K562 (cell line): Measurements from ENCODE around the gene GABRR3.

Experiments
- CBX3 ChIP-seq, 2 experiments: IDR thresholded peaks; 1 replicate in 1 of 2; 2 replicates in 1 of 2; pipeline ENCODE4 v1.6.1; 2012; ENCODE audit warnings: inconsistent platforms in 2 of 2, low read length in 2 of 2, borderline replicate concordance in 1 of 2, control low read depth in 1 of 2
- JUNB ChIP-seq: fragments of 450-650 bp; formaldehyde crosslinking; conservative IDR thresholded peaks from 2 replicates; pipeline ENCODE4 v1.4.0; 2020; ENCODE audit warnings: mild to moderate bottlenecking
- MTA2 ChIP-seq: fragments of 450-650 bp; IDR thresholded peaks from 2 replicates; pipeline ENCODE4 v1.6.1; 2016; ENCODE audit warnings: low read depth
- POLR2A ChIP-seq: fragments of 450-650 bp; conservative IDR thresholded peaks from 2 replicates; pipeline ENCODE4 v1.6.1; 2016
- SP2 ChIP-seq: IDR thresholded peaks from 2 replicates; pipeline ENCODE4 v1.6.1; 2011; ENCODE audit warnings: mild to moderate bottlenecking, low read depth, low read length, moderate library complexity; ENCODE audit not compliant: poor library complexity, severe bottlenecking; ENCODE audit errors: extremely low read depth
- ZBTB8A ChIP-seq: fragments of 450-650 bp; IDR thresholded peaks from 2 replicates; pipeline ENCODE4 v1.6.1; 2018; ENCODE audit warnings: mild to moderate bottlenecking, moderate library complexity; ENCODE audit not compliant: partially characterized antibody
- ZC3H11A ChIP-seq: IDR thresholded peaks from 2 replicates; pipeline ENCODE4 v1.6.1; 2012; ENCODE audit warnings: low read depth, low read length, improper control_type of control experiment
- ZNF274 ChIP-seq: IDR thresholded peaks from 2 replicates; pipeline ENCODE4 v1.6.1; 2011; ENCODE audit warnings: low read depth, mild to moderate bottlenecking, low read length, moderate library complexity, borderline replicate concordance
- TF ChIP-seq, protein P1 (sequence below), 3 experiments: IDR thresholded peaks in 2 of 3; conservative IDR thresholded peaks in 1 of 3; 2 replicates each; pipeline ENCODE4 v1.5.1; 2011 to 2012; ENCODE audit warnings: low read length in 3 of 3, mild to moderate bottlenecking in 3 of 3, control low read depth in 2 of 3, improper control_type of control experiment in 1 of 3, inconsistent platforms in 1 of 3, low read depth in 1 of 3, mixed read lengths in 1 of 3, moderate library complexity in 1 of 3; ENCODE audit not compliant: insufficient read depth in 2 of 3

DNA sequence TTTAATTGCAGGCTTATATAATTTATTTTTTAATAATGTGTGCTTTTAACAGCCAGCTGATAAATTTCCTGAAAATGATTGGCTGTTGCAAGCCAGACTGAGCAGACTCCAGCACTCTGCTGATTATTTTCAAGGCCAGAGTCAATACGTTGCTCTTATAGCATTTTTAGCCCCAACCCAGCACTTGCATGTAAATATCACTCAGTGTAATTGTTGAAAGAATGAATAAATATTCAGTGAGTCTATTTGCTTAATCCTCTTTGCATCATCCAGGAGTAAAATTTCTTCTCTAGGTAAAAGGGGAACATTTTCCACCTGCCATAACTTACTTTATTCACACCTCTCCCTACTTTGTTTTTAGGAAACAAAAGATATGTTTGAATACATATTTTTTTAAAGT is 2.9 kb downstream of the GABRR3 start:
- TF ChIP-seq, protein P1, sequence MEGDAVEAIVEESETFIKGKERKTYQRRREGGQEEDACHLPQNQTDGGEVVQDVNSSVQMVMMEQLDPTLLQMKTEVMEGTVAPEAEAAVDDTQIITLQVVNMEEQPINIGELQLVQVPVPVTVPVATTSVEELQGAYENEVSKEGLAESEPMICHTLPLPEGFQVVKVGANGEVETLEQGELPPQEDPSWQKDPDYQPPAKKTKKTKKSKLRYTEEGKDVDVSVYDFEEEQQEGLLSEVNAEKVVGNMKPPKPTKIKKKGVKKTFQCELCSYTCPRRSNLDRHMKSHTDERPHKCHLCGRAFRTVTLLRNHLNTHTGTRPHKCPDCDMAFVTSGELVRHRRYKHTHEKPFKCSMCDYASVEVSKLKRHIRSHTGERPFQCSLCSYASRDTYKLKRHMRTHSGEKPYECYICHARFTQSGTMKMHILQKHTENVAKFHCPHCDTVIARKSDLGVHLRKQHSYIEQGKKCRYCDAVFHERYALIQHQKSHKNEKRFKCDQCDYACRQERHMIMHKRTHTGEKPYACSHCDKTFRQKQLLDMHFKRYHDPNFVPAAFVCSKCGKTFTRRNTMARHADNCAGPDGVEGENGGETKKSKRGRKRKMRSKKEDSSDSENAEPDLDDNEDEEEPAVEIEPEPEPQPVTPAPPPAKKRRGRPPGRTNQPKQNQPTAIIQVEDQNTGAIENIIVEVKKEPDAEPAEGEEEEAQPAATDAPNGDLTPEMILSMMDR (IDR thresholded peaks at IDR 0.05 in 2 of 3, conservative IDR thresholded peaks at IDR 0.05 in 1 of 3; ENCODE audit: insufficient read depth in 2 of 3, low read depth in 1 of 3, low read length in 3 of 3), result no peak
- TF ChIP-seq POLR2A (no peak), ZNF274 (no peak), ZC3H11A (no peak), MTA2 (no peak), JUNB (CRISPR knock-in tag) (no peak), ZBTB8A (no peak), SP2 (no peak), CBX3 (IDR thresholded peaks at IDR 0.05; ENCODE audit: borderline replicate concordance in 1 of 2, low read length in 2 of 2) (no peak)
